WTC11 (cell line): ENCODE results near the gene CDK2AP2. TPM values are rescaled to one million over a fixed set of nuclear protein-coding genes. Genes with fewer than 3 reads are reported as not detected.

ENCODE experiments used
- ATAC-seq: fragments of 200-7000 bp; cut with Tn5 transposase; 2 replicates; pipeline ENCODE4 v1.10.0; 2021; ENCODE audit warnings: mild to moderate bottlenecking, moderate library complexity
- CTCF ChIA-PET: fragments of 300-600 bp; sonication (Branson Sonifier 250); formaldehyde crosslinking; loops from one replicate; lab custom pipeline; 2021; ENCODE audit warnings: antibody characterized with exemption; lab: Charles Lee
- POLR2A ChIA-PET: fragments of 350-600 bp; sonication (Branson Sonifier 250); formaldehyde crosslinking; loops from one replicate; lab custom pipeline; 2021; ENCODE audit warnings: antibody characterized with exemption; lab: Charles Lee
- DNase-seq: peaks from one replicate; pipeline ENCODE4 v3.0.0; 2021; ENCODE audit warnings: low spot score
- H3K27ac Mint-ChIP-seq: 2 replicates; pipeline ENCODE4 v1.8.0; 2021; ENCODE audit warnings: mixed read lengths
- H3K27me3 Mint-ChIP-seq: 2 replicates; pipeline ENCODE4 v1.8.0; 2021; ENCODE audit warnings: low read depth, mild to moderate bottlenecking, moderate library complexity, mixed read lengths
- H3K36me3 Mint-ChIP-seq: 2 replicates; pipeline ENCODE4 v1.8.0; 2021; ENCODE audit warnings: mixed read lengths
- H3K4me1 Mint-ChIP-seq: 2 replicates; pipeline ENCODE4 v1.8.0; 2022; ENCODE audit warnings: mixed read lengths
- H3K4me3 Mint-ChIP-seq: 2 replicates; pipeline ENCODE4 v1.8.0; 2021; ENCODE audit warnings: mild to moderate bottlenecking, moderate library complexity, mixed read lengths
- H3K9me3 Mint-ChIP-seq: 2 replicates; pipeline ENCODE4 v1.8.0; 2021; ENCODE audit warnings: mixed read lengths
- ATF6 ChIP-seq: sonication (generic); formaldehyde crosslinking; IDR thresholded peaks from 2 replicates; pipeline ENCODE4 v1.8.1; 2023; ENCODE audit warnings: mild to moderate bottlenecking, missing genetic modification reagents
- CREM ChIP-seq: sonication (generic); formaldehyde crosslinking; IDR thresholded peaks from 2 replicates; pipeline ENCODE4 v1.8.1; 2022; ENCODE audit warnings: mild to moderate bottlenecking, missing genetic modification reagents, moderate library complexity
- E2F1 ChIP-seq: sonication (generic); formaldehyde crosslinking; IDR thresholded peaks from 2 replicates; pipeline ENCODE4 v1.8.0; 2022; ENCODE audit warnings: mild to moderate bottlenecking, missing genetic modification reagents
- E2F5 ChIP-seq: sonication (generic); formaldehyde crosslinking; IDR thresholded peaks from 2 replicates; pipeline ENCODE4 v1.8.1; 2022; ENCODE audit warnings: mild to moderate bottlenecking, moderate library complexity, missing genetic modification reagents
- FOXK1 ChIP-seq: sonication (generic); formaldehyde crosslinking; IDR thresholded peaks from 2 replicates; pipeline ENCODE4 v1.8.0; 2022; ENCODE audit warnings: mild to moderate bottlenecking, moderate library complexity, missing genetic modification reagents
- IRF2 ChIP-seq: sonication (generic); formaldehyde crosslinking; IDR thresholded peaks from 2 replicates; pipeline ENCODE4 v1.8.0; 2022; ENCODE audit warnings: low read depth, missing genetic modification reagents, borderline replicate concordance
- MXD4 ChIP-seq: fragments of 250-450 bp; sonication (Bioruptor Pico); IDR thresholded peaks from 2 replicates; pipeline ENCODE4 v1.8.0; 2021; ENCODE audit warnings: mild to moderate bottlenecking, moderate library complexity, borderline replicate concordance
- NR3C1 ChIP-seq: sonication (generic); formaldehyde crosslinking; conservative IDR thresholded peaks from 2 replicates; pipeline ENCODE4 v1.8.1; 2023; ENCODE audit warnings: low read depth, mild to moderate bottlenecking, missing genetic modification reagents
- USF1 ChIP-seq: sonication (generic); formaldehyde crosslinking; IDR thresholded peaks from 2 replicates; pipeline ENCODE4 v1.8.0; 2022; ENCODE audit warnings: mild to moderate bottlenecking, missing genetic modification reagents
- ZNF138 ChIP-seq: sonication (generic); formaldehyde crosslinking; conservative IDR thresholded peaks from 2 replicates; pipeline ENCODE4 v1.8.1; 2022; ENCODE audit warnings: mild to moderate bottlenecking, moderate library complexity, missing genetic modification reagents
- ZNF425 ChIP-seq: fragments of 250-450 bp; sonication (Bioruptor Pico); conservative IDR thresholded peaks from 2 replicates; pipeline ENCODE4 v1.9.0; 2021; ENCODE audit warnings: mild to moderate bottlenecking
- total RNA-seq: library from RNA; stranded (reverse); gene quantifications from 3 replicates; pipeline ENCODE4 v1.2.3, GENCODE V29; 2021
- TF ChIP-seq, protein P1 (sequence below): fragments of 250-450 bp; sonication (Bioruptor Pico); IDR thresholded peaks from 2 replicates; pipeline ENCODE4 v1.9.0; 2021; ENCODE audit warnings: mild to moderate bottlenecking, borderline replicate concordance
- TF ChIP-seq, protein P2 (sequence below): sonication (generic); formaldehyde crosslinking; IDR thresholded peaks from 2 replicates; pipeline ENCODE4 v1.8.1; 2022; ENCODE audit warnings: mild to moderate bottlenecking, missing genetic modification reagents, moderate library complexity, borderline replicate concordance

The CDK2AP2 gene
- total RNA-seq, 1 experiment from 2014 or later = 53.1 TPM

GRCh38 chr11:67468056-67468455, 39.9 kb downstream of the CDK2AP2 start:
- Mint-ChIP-seq H3K27ac (0 out of 2 replicates have a peak overlapping the region, but pooled peaks have one; percentile 42), H3K4me3 (peak overlapping the region; percentile 87), H3K27me3 (peaks cover 12% of the 10 kb centered on the region)
- no peak for TF ChIP-seq IRF2
- no peak for TF ChIP-seq E2F5
- no peak for TF ChIP-seq NR3C1
- TF ChIP-seq ZNF138 (CRISPR knock-in tag) = no peak
- TF ChIP-seq ATF6 (CRISPR knock-in tag) = no peak
- TF ChIP-seq, protein P1, sequence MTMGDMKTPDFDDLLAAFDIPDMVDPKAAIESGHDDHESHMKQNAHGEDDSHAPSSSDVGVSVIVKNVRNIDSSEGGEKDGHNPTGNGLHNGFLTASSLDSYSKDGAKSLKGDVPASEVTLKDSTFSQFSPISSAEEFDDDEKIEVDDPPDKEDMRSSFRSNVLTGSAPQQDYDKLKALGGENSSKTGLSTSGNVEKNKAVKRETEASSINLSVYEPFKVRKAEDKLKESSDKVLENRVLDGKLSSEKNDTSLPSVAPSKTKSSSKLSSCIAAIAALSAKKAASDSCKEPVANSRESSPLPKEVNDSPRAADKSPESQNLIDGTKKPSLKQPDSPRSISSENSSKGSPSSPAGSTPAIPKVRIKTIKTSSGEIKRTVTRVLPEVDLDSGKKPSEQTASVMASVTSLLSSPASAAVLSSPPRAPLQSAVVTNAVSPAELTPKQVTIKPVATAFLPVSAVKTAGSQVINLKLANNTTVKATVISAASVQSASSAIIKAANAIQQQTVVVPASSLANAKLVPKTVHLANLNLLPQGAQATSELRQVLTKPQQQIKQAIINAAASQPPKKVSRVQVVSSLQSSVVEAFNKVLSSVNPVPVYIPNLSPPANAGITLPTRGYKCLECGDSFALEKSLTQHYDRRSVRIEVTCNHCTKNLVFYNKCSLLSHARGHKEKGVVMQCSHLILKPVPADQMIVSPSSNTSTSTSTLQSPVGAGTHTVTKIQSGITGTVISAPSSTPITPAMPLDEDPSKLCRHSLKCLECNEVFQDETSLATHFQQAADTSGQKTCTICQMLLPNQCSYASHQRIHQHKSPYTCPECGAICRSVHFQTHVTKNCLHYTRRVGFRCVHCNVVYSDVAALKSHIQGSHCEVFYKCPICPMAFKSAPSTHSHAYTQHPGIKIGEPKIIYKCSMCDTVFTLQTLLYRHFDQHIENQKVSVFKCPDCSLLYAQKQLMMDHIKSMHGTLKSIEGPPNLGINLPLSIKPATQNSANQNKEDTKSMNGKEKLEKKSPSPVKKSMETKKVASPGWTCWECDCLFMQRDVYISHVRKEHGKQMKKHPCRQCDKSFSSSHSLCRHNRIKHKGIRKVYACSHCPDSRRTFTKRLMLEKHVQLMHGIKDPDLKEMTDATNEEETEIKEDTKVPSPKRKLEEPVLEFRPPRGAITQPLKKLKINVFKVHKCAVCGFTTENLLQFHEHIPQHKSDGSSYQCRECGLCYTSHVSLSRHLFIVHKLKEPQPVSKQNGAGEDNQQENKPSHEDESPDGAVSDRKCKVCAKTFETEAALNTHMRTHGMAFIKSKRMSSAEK = no peak
- no peak for TF ChIP-seq USF1 (CRISPR knock-in tag)
- TF ChIP-seq E2F1 (CRISPR knock-in tag) = no peak
- TF ChIP-seq ZNF425 (CRISPR knock-in tag) = no peak
- no peak for TF ChIP-seq MXD4 (CRISPR knock-in tag)
- TF ChIP-seq FOXK1 (CRISPR knock-in tag) = no peak
- TF ChIP-seq, protein P2, sequence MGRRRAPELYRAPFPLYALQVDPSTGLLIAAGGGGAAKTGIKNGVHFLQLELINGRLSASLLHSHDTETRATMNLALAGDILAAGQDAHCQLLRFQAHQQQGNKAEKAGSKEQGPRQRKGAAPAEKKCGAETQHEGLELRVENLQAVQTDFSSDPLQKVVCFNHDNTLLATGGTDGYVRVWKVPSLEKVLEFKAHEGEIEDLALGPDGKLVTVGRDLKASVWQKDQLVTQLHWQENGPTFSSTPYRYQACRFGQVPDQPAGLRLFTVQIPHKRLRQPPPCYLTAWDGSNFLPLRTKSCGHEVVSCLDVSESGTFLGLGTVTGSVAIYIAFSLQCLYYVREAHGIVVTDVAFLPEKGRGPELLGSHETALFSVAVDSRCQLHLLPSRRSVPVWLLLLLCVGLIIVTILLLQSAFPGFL (CRISPR knock-in tag) = no peak
- no peak for TF ChIP-seq CREM
- TF ChIP-seq, all 79 proteins: peak for 0
- CTCF ChIA-PET = interaction anchor here (0.6 to 2.8 kb wide), 16 partner anchors 7 to 146 kb away, joined by 3 to 28 read pairs (median 4); partner anchors contain the start of genes CLCF1, PITPNM1, POLD4 and PPP1CA
- H3K9me3 Mint-ChIP-seq = no peaks in the 10 kb centered on the region
- POLR2A ChIA-PET = interaction anchor here (0.8 to 1.7 kb wide), 9 partner anchors 9 to 163 kb away, joined by 3 to 8 read pairs (median 3); partner anchors contain the start of genes AIP, CORO1B, PPP1CA and RPS6KB2
- ATAC-seq = no peak
- peaks cover 23% of the 10 kb centered on the region for H3K4me1 Mint-ChIP-seq
- DNase-seq = no peak
- no peaks in the 10 kb centered on the region for H3K36me3 Mint-ChIP-seq
